Endothelial cell of umbilical vein (primary cell): ENCODE results near the gene STK17B. TPM values are rescaled to one million over a fixed set of nuclear protein-coding genes. Genes with fewer than 3 reads are reported as not detected.

Experiments used
- BruUV-seq: library from RNA; stranded (reverse); fragments of 400-500 nt; replicated peaks from 2 replicates; lab custom pipeline; 2021; lab: Mats Ljungman, UMichigan
- CTCF ChIA-PET: fragments of 300-600, 350-600 bp; sonication (Branson Sonifier 250); formaldehyde crosslinking; loops from one replicate; lab custom pipeline; 2021; ENCODE audit warnings: antibody characterized with exemption, inconsistent platforms; lab: Charles Lee
- POLR2A ChIA-PET: fragments of 300-600, 350-600 bp; sonication (Branson Sonifier 250); formaldehyde crosslinking; loops from one replicate; lab custom pipeline; 2021; ENCODE audit warnings: antibody characterized with exemption, inconsistent platforms; lab: Charles Lee
- DNase-seq: peaks from one replicate; pipeline ENCODE4 v3.0.0-alpha.2; 2011; ENCODE audit warnings: low read depth, low spot score
- FAIRE-seq: peaks from 2 replicates; lab custom pipeline; 2011; peaks lifted over from hg19 to GRCh38; lab: Jason Lieb, UNC
- H2AFZ ChIP-seq: 2 replicates; pipeline ENCODE4 v1.6.0; 2012; ENCODE audit warnings: low read depth, low read length, control low read depth, inconsistent platforms
- H3K27ac ChIP-seq: 2 replicates; pipeline ENCODE4 v1.5.1; 2011; ENCODE audit warnings: low read depth, mild to moderate bottlenecking, control low read depth, low read length, moderate library complexity; ENCODE audit not compliant: insufficient read depth
- H3K27me3 ChIP-seq, 2 experiments: 2 replicates each; pipeline versions ENCODE4 v1.6.0 to v1.6.1; 2011; ENCODE audit warnings: low read length in 2 of 2, mixed read lengths in 1 of 2; ENCODE audit not compliant: control insufficient read depth in 2 of 2, insufficient read depth in 2 of 2
- H3K36me3 ChIP-seq, 2 experiments: 2 replicates in 1 of 2; 3 replicates in 1 of 2; pipeline ENCODE4 v1.5.1; 2011; ENCODE audit warnings: low read length in 2 of 2, mild to moderate bottlenecking in 1 of 2, moderate library complexity in 1 of 2; ENCODE audit not compliant: control insufficient read depth in 2 of 2, insufficient read depth in 2 of 2; ENCODE audit errors: extremely low read depth in 1 of 2
- H3K4me1 ChIP-seq: 3 replicates; pipeline ENCODE4 v1.5.1; 2011; ENCODE audit warnings: mild to moderate bottlenecking, low read length; ENCODE audit not compliant: control insufficient read depth, insufficient read depth; ENCODE audit errors: extremely low read depth
- H3K4me2 ChIP-seq: 2 replicates; pipeline ENCODE4 v1.6.1; 2011; ENCODE audit warnings: low read length, control low read depth, mixed read lengths; ENCODE audit not compliant: insufficient read depth
- H3K4me3 ChIP-seq, 3 experiments: fragments of 200-600 bp in 1 of 3; sonication (generic), shearing (Covaris generic) in 1 of 3; replicated peaks in 1 of 3; 2 replicates each; pipeline ENCODE4 v1.5.1; 2011 to 2016; ENCODE audit warnings: control low read depth in 3 of 3, low read length in 3 of 3, mild to moderate bottlenecking in 2 of 3, inconsistent platforms in 1 of 3, low read depth in 1 of 3, moderate library complexity in 1 of 3; ENCODE audit not compliant: insufficient read depth in 1 of 3
- H3K79me2 ChIP-seq: 2 replicates; pipeline ENCODE4 v1.6.0; 2012; ENCODE audit warnings: low read length, inconsistent platforms; ENCODE audit not compliant: control insufficient read depth, insufficient read depth
- H3K9ac ChIP-seq: replicated peaks from 2 replicates; pipeline ENCODE3; 2011; ENCODE audit warnings: low read length, control low read depth; ENCODE audit not compliant: insufficient read depth; ENCODE audit errors: extremely low read depth
- H3K9me1 ChIP-seq: replicated peaks from 3 replicates; pipeline ENCODE4 v1.6.0; 2011; ENCODE audit warnings: mild to moderate bottlenecking, low read length; ENCODE audit not compliant: control insufficient read depth, insufficient read depth; ENCODE audit errors: extremely low read depth
- H3K9me3 ChIP-seq: replicated peaks from 2 replicates; pipeline ENCODE4 v1.5.1; 2012; ENCODE audit warnings: low read length, inconsistent platforms; ENCODE audit not compliant: control insufficient read depth, insufficient read depth
- H4K20me1 ChIP-seq: replicated peaks from 2 replicates; pipeline ENCODE3; 2011; ENCODE audit warnings: mild to moderate bottlenecking, low read length; ENCODE audit not compliant: control insufficient read depth, insufficient read depth; ENCODE audit errors: extremely low read depth
- CTCF ChIP-seq, 2 donors: IDR thresholded peaks; 1 replicate in 1 of 2; 2 replicates in 1 of 2; pipeline ENCODE4 v1.5.1; 2011; ENCODE audit warnings: low read length in 2 of 2, mild to moderate bottlenecking in 2 of 2, moderate library complexity in 2 of 2, control low read depth in 1 of 2, inconsistent platforms in 1 of 2, low read depth in 1 of 2; ENCODE audit not compliant: insufficient read depth in 1 of 2; ENCODE audit errors: extremely low read depth in 1 of 2
- EZH2 ChIP-seq: IDR thresholded peaks from 2 replicates; pipeline ENCODE4 v1.6.1; 2012; ENCODE audit warnings: borderline replicate concordance, low read depth, mild to moderate bottlenecking, moderate library complexity, low read length, inconsistent platforms; ENCODE audit not compliant: severe bottlenecking
- FOS ChIP-seq: IDR thresholded peaks from 2 replicates; pipeline ENCODE4 v1.6.1; 2011; ENCODE audit warnings: mild to moderate bottlenecking, low read length, moderate library complexity, borderline replicate concordance; ENCODE audit not compliant: insufficient read depth
- GATA2 ChIP-seq: IDR thresholded peaks from 2 replicates; pipeline ENCODE4 v1.7.0; 2011; ENCODE audit warnings: low read depth, mild to moderate bottlenecking, moderate library complexity, mixed read lengths, low read length; ENCODE audit not compliant: insufficient read length, insufficient read depth
- MYC ChIP-seq: IDR thresholded peaks from one replicate; pipeline ENCODE4 v1.6.1; 2011; ENCODE audit warnings: mild to moderate bottlenecking, low read depth, low read length
- POLR2AphosphoS5 ChIP-seq: IDR thresholded peaks from 2 replicates; pipeline ENCODE4 v1.6.1; 2012; ENCODE audit warnings: low read depth, mild to moderate bottlenecking, control low read depth, low read length, moderate library complexity; ENCODE audit not compliant: insufficient read depth
- dilution Hi-C: fragments of 300-500 bp; cut with MboI; formaldehyde crosslinking; loops from one replicate; pipeline ENCODE4 v1.15.0; 2019; ENCODE audit warnings: low sequenced_read_pairs; ENCODE audit not compliant: extremely low pct_ligation_motif_present
- intact Hi-C: fragments of 100-400 bp; cut with micrococcal nuclease; formaldehyde crosslinking; loops from one replicate; pipeline ENCODE4 v1.10.0; 2022
- polyA plus RNA-seq, 4 experiments: library from polyadenylated mRNA; depleted of rRNA in 3 of 4; stranded (reverse) in 3 of 4; unstranded in 1 of 4; fragments of >200 nt; gene quantifications; 2 replicates each; pipeline versions ENCODE4 v1.2.1 to v1.2.3, GENCODE V29; 2011 to 2012; ENCODE audit warnings: missing spikeins in 1 of 4
- total RNA-seq: library from RNA; stranded (reverse); gene quantifications from 2 replicates; pipeline ENCODE4 v1.2.3, GENCODE V29; 2021
- TF ChIP-seq, protein P1 (sequence below): IDR thresholded peaks from 2 replicates; pipeline ENCODE4 v1.6.1; 2011; ENCODE audit not compliant: insufficient read depth, insufficient read length

The STK17B gene
- total and polyA plus RNA-seq, 2 donors (not counting 3 experiments of a cell fraction or from before 2014, with no cell fraction given): 2.5 to 16.6 TPM

DNA sequence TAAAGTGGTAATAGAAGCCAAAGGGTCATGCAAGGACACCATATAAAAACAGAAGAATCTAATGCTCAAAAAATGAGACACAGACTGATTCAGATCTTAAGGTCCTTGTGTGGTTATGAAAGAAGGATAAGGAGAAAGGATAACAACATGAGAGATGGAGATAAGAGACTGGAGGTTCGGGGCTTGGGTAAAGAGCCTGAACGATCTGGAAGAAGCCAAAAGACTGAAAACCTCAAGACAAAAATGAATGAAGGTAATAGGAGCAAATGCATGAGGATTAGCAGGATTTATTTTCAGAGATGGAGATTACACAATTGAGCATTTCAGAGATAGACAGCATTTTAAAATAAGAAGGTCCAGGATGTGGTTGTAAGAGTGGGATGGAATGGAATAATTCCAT lies 26.1 kb downstream of the STK17B start:
- Histone ChIP-seq H3K9me1 (no peaks in the 10 kb centered on the region), H3K4me3 (no peak overlapping the region), H3K36me3 (peaks cover 0 to 2% of the 10 kb centered on the region in 2 experiments), H4K20me1 (no peaks in the 10 kb centered on the region), H3K9me3 (no peaks in the 10 kb centered on the region), H3K4me1 (no peaks in the 10 kb centered on the region), H3K27ac (no peak overlapping the region), H3K4me2 (no peak overlapping the region), H3K9ac (no peak overlapping the region), H2AFZ (no peak overlapping the region), H3K27me3 (no peaks in the 10 kb centered on the region), H3K79me2 (no peaks in the 10 kb centered on the region)
- dilution Hi-C loops (no loop called here), intact Hi-C loops (no loop called here)
- FAIRE-seq (no peak), DNase-seq (no peak)
- CTCF ChIA-PET: no interaction called here
- no TSS peak for BruUV-seq
- POLR2A ChIA-PET: no interaction called here
- TF ChIP-seq, protein P1, sequence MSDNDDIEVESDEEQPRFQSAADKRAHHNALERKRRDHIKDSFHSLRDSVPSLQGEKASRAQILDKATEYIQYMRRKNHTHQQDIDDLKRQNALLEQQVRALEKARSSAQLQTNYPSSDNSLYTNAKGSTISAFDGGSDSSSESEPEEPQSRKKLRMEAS: no peak
- TF ChIP-seq EZH2 (no peak), MYC (no peak), POLR2AphosphoS5 (no peak), FOS (no peak), CTCF (IDR thresholded peaks at IDR 0.05; ENCODE audit: extremely low read depth in 1 of 2, insufficient read depth in 1 of 2, low read depth in 1 of 2, low read length in 2 of 2) (no peak), GATA2 (no peak)
